TTC549 (cell line): ENCODE data around the gene EEFSEC.

ENCODE experiments used
- FAIRE-seq: peaks from 2 replicates; lab custom pipeline; 2012; peaks lifted over from hg19 to GRCh38; lab: Jason Lieb, UNC

EEFSEC gene

DNA sequence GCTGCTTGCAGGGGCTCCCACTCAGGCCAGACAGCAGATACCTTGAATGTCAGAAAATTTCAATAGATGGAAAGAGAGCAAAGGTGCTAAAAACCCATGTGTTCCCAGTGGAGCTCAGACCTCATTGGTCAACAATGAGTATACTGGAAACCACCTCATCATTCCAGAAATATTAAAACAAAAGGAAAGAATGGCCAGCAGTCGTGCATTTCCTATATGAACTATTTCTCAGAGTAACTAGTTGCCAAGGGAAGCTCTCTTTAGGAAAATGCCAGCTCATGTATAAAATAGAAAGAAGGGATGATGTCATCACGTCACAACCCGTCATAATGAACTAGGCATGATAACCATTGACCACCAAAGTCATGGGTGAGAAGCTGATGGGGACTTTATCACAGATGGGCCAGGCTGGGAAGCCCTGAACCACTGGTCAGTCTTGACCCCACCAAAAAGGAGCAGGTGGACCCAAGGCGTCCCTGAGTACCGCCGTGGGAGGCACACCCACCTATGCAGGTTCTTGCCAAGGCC, 295.9 kb downstream of the EEFSEC start:
- no peak for FAIRE-seq

GRCh38 chr3:128452120-128452519, 298.8 kb downstream of the EEFSEC start:
- FAIRE-seq: no peak

DNA sequence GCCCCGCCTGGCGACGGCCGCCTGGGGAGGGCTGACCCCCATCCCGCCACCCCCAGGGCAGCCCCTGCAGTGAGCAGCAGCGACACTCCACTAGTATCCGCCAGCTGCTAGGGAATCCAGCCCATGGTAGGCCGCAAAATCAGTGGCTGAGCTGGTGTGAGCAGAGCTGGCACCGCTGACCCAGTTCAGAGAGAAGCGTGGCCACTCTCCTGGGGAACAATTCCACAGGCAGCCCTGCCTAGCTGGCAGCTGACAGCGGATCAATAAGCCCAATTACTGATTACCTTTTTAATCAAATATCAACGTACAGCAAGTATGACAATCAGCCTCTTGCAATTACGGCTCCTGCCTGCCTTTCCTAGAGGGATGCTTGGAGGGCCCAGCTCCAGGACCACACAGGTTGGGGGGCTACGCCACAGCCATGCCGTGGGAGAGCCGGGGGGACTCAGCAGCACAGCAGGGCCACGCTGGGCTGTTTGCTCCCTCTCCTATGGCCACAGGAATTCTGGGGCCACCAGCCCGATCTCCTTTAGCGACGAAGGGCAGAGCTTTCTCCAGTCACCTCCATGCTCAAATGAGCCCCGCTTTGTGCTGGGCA, 299.5 kb downstream of the EEFSEC start:
- FAIRE-seq: no peak

- FAIRE-seq: no peak
Observed at GRCh38 chr3:128453501-128454309, 300.4 kb downstream of the EEFSEC start.

DNA sequence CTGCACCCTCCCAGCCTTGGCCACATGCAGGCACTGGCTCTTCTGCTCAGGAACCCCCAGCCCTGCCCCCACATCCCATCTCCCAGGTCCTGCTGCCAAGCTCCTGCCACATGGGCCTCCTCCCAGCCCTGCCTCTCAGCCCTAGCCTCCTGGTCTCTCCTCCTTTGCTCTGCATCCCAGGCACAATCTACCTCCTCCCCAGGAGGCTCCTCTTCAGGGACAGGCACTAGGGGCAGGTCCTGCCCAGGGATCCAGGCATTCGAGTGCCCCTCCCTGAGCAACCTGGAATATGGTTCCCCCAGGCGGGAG, 301.0 kb downstream of the EEFSEC start:
- no peak for FAIRE-seq

- FAIRE-seq: no peak
Observed at GRCh38 chr3:128455116-128455515, 301.8 kb downstream of the EEFSEC start.

DNA sequence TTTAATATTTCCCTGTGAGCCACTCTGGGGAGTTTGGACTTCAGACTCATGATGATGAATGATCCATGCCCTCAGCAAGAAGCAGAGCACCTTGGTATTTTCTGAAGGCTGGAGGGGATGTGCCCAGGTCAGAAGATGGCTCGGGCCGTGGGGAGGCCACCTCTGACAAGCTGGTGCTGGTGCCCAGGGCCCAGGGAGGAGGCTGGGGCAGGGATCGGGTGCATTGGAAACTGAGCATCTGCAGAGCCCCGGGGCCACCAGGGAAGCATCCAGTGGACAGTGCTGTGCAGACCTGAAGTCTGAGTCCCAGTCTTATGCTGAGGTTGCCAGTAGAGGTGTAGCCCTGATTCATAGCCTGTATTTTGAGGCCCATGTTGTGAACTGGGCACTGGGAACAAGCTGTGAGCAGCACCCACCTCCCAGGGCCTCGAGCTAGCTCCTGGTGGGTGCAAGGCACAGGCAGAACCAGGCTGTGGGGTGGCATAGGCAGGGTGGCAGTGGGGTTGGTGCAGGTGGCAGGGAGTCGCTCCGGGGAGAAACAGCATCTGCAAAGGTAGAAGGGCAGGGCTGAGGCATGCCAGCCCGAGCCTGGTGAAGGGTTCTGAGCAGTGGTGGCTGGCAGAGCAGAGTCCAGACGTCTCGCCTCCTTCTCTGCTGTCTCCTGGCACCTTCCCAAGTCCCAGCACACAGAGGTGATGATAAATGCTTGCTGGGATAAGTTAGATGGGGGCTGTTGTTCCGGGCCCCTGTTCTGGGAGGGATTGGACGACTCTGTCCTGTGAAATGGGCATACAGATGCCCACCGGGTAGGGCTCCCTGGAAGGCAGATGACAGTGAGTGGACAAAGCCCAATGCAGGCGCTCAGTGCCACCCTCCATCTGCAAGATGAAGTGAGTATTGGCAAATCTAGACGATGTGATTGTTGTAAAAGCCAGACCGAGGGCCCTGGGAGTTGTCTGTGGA, 302.8 kb downstream of the EEFSEC start:
- no peak for FAIRE-seq

- no peak for FAIRE-seq
Observed at GRCh38 chr3:128456776-128457715, 303.8 kb downstream of the EEFSEC start.

GRCh38 chr3:128457937-128458336, 304.7 kb downstream of the EEFSEC start:
- FAIRE-seq: no peak
